Left lung (tissue), 10 donors: ENCODE results near the gene ERC2. TPM values are rescaled to one million over a fixed set of nuclear protein-coding genes. Genes with fewer than 3 reads are reported as not detected.

ENCODE experiments used
- ATAC-seq: fragments of 200-7000 bp; cut with Tn5 transposase; one replicate; pipeline ENCODE4 v1.9.1; 2020; ENCODE audit warnings: moderate library complexity
- DNase-seq, 4 donors: peaks; one replicate each; pipeline ENCODE4 v3.0.0-alpha.2; 2013 to 2020
- H3K27ac ChIP-seq, 2 donors: fragments of 200-600 bp; sonication (generic) in 1 of 2; one replicate each; pipeline versions ENCODE4 v1.5.0 to v1.8.0; 2020 to 2021
- H3K27me3 ChIP-seq, 2 donors: fragments of 200-600 bp; sonication (generic) in 1 of 2; one replicate each; pipeline versions ENCODE4 v1.5.0 to v1.8.0; 2020 to 2021
- H3K36me3 ChIP-seq, 2 donors: fragments of 200-600 bp; sonication (generic) in 1 of 2; one replicate each; pipeline versions ENCODE4 v1.5.0 to v1.8.0; 2020 to 2021
- H3K4me1 ChIP-seq, 2 donors: fragments of 200-600 bp; one replicate each; pipeline ENCODE4 v1.8.0; 2021
- H3K4me3 ChIP-seq, 2 donors: fragments of 200-600 bp; sonication (generic) in 1 of 2; one replicate each; pipeline versions ENCODE4 v1.5.0 to v1.8.0; 2020 to 2021; ENCODE audit warnings: mild to moderate bottlenecking in 1 of 2
- H3K9me3 ChIP-seq, 2 donors: fragments of 200-600 bp; sonication (generic) in 1 of 2; one replicate each; pipeline versions ENCODE4 v1.5.0 to v1.8.0; 2020 to 2021
- intact Hi-C, 2 donors: fragments of 100-400 bp; cut with DNase I; formaldehyde crosslinking; loops; one replicate each; pipeline versions ENCODE4 v1.11.2 to v1.14.2; 2022
- polyA plus RNA-seq, 6 donors: library from polyadenylated mRNA; unstranded; fragments of 120-200 nt; gene quantifications; one replicate each; pipeline ENCODE4 v1.2.1, GENCODE V29; 2013; ENCODE audit not compliant: insufficient read length in 6 of 6
- total RNA-seq, 2 donors: library from RNA; stranded (reverse); fragmentation: NEBNext Ultra II Directional; extraction: Animal tissue kit (Norgen Biotek cat#: 25700); gene quantifications; one replicate each; pipeline ENCODE4 v1.2.1, GENCODE V29; 2021
- TF ChIP-seq, protein P1 (sequence below), 2 donors: fragments of 200-600 bp; sonication (generic) in 1 of 2; IDR thresholded peaks; one replicate each; pipeline versions ENCODE4 v1.5.0 to v1.8.0; 2021; ENCODE audit warnings: antibody characterized with exemption in 2 of 2
- donor health status: DM: no; HTN: yes; CAD: no.
- donor health status: DM: no; HTN: no; CAD: no.

The ERC2 gene
- total and polyA plus RNA-seq, 8 donors = 1.6 to 3.3 (median 2.1) TPM

DNA sequence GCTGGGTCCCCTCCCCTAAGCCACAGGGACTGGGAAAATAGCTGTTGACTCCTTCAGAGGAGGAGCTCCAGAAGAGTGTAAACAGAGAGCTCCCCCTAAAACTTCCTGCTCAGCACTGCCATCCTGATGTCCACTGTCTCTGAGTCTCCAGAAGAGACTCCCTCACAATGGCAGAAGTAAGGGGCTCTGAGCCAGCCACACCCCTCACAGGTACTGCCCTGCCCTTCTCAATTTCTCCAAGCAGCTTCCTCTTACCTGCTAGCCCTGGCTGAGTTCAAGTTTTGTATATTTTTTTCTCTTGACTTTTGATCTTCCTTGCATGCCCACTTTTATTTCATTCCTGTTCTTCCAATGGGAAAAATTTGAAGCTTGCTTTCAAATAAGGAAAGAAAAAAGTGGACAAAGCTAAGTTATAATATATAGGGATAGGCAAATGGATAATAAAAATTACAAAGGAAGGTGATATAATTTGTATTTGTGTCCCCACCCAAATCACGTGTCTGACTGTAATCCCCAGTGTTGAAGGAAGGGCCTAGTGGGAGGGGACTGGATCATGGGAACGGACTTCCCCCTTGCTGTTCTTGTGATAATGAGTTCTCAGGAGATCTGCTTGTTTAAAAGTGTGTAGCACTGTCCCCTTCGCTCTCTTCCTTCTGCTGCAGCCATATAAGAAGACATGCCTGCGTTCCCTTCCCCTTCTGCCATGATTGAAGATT lies 539.0 kb downstream of the ERC2 start:
- Histone ChIP-seq H3K9me3 (peaks cover 0 to 3% of the 10 kb centered on the region in 2 donors), H3K27me3 (no peaks in the 10 kb centered on the region), H3K4me3 (no peak overlapping the region), H3K36me3 (no peaks in the 10 kb centered on the region), H3K27ac (no peak overlapping the region), H3K4me1 (no peaks in the 10 kb centered on the region)
- DNase-seq (no peak), ATAC-seq (no peak)
- TF ChIP-seq, protein P1, sequence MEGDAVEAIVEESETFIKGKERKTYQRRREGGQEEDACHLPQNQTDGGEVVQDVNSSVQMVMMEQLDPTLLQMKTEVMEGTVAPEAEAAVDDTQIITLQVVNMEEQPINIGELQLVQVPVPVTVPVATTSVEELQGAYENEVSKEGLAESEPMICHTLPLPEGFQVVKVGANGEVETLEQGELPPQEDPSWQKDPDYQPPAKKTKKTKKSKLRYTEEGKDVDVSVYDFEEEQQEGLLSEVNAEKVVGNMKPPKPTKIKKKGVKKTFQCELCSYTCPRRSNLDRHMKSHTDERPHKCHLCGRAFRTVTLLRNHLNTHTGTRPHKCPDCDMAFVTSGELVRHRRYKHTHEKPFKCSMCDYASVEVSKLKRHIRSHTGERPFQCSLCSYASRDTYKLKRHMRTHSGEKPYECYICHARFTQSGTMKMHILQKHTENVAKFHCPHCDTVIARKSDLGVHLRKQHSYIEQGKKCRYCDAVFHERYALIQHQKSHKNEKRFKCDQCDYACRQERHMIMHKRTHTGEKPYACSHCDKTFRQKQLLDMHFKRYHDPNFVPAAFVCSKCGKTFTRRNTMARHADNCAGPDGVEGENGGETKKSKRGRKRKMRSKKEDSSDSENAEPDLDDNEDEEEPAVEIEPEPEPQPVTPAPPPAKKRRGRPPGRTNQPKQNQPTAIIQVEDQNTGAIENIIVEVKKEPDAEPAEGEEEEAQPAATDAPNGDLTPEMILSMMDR (IDR thresholded peaks at IDR 0.05) = no peak
- intact Hi-C loops = no loop called here

DNA sequence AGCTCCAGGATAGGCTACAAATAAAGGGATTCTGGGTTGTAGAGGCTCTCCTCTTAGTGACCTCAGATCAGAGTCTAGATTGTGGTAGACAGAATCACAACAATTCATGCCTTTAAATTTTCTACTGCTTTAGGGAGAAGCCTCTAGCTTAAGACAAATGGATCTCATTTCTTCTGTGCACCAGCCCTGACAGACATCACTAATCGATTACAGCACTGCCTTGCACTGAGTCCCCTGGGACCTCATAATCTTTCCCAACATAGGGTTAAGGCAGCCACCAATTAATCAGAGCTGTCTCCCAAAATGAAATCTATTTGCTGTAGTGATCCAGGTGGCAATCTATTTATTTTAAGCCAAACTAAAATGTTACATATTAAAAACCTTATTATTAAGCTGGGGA lies 544.6 kb downstream of the ERC2 start:
- H3K4me3 ChIP-seq = no peak overlapping the region
- no peaks in the 10 kb centered on the region for H3K9me3 ChIP-seq
- ATAC-seq (no peak), DNase-seq (no peak)
- H3K36me3 ChIP-seq = no peaks in the 10 kb centered on the region
- intact Hi-C loops = no loop called here
- TF ChIP-seq, protein P1 (IDR thresholded peaks at IDR 0.05) = no peak
- H3K4me1 ChIP-seq = no peaks in the 10 kb centered on the region
- no peak overlapping the region for H3K27ac ChIP-seq
- H3K27me3 ChIP-seq = no peaks in the 10 kb centered on the region

DNA sequence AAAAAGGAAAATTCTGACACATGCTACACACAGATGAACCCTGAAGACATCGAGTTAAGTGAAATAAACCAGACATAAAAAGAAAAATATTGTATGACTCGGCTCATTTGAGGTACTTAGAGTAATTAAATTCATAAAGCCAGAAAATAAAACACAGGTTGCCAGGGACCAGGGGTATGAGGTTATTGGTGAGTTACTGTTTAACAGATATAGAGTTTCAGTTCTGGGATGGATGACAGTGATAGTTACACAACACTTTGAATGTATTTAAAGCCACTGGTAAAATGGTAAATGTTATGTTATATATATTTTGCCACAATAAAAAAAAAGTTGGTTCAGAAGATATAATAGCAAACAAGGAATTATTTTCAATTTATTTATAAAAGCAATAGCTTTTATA lies 545.1 kb downstream of the ERC2 start:
- H3K9me3 ChIP-seq = no peaks in the 10 kb centered on the region
- H3K36me3 ChIP-seq = no peaks in the 10 kb centered on the region
- H3K4me3 ChIP-seq = no peak overlapping the region
- H3K4me1 ChIP-seq = no peaks in the 10 kb centered on the region
- no peak for ATAC-seq
- no peaks in the 10 kb centered on the region for H3K27me3 ChIP-seq
- TF ChIP-seq, protein P1 (IDR thresholded peaks at IDR 0.05) = no peak
- no peak for DNase-seq
- no peak overlapping the region for H3K27ac ChIP-seq
- intact Hi-C loops = no loop called here

DNA sequence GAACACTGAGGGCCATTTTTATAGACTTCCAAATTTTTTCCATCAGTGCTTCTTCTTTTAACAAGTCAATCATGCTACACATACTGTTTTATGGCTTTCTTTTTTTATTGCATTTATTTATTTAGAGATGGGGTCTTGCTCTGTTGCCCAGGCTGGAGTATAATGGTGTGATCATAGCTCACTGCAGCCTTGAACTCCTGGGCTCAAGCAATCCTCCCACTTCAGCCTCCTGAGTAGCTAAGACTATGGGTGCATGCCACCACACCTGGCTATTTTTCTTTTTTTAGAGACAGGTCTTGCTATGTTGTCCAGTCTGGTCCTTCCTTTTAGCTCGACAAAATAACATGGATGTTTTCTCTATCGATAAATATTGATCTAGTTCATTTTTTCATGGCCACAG lies 555.4 kb downstream of the ERC2 start:
- no peaks in the 10 kb centered on the region for H3K36me3 ChIP-seq
- H3K4me3 ChIP-seq = no peak overlapping the region
- H3K4me1 ChIP-seq = no peaks in the 10 kb centered on the region
- H3K27ac ChIP-seq = no peak overlapping the region
- DNase-seq (no peak), ATAC-seq (no peak)
- H3K27me3 ChIP-seq = no peaks in the 10 kb centered on the region
- intact Hi-C loops = no loop called here
- no peaks in the 10 kb centered on the region for H3K9me3 ChIP-seq
- TF ChIP-seq, protein P1 (IDR thresholded peaks at IDR 0.05) = no peak

DNA sequence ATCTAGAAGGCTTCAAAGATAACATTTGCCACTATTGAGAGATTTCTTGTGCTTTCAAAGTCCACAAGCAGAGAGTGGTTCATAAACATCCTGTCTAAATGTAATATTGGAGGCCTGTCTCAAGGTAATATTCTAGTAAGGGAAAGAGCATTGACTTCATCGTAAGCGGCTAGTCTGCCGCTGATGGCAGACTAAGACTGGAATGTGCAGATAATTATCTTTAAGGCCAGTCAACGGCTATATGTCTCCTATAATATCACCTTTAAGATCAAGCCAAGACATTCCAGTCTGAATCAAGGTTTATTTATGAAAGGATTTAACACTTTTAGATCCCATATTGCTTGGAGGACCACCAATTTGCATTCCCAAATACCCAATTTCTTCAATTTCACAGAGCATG lies 557.0 kb downstream of the ERC2 start:
- no peaks in the 10 kb centered on the region for H3K4me1 ChIP-seq
- intact Hi-C loops = no loop called here
- H3K27ac ChIP-seq = no peak overlapping the region
- no peak for ATAC-seq
- DNase-seq = no peak
- H3K27me3 ChIP-seq = no peaks in the 10 kb centered on the region
- no peak overlapping the region for H3K4me3 ChIP-seq
- H3K9me3 ChIP-seq = no peaks in the 10 kb centered on the region
- H3K36me3 ChIP-seq = no peaks in the 10 kb centered on the region
- TF ChIP-seq, protein P1 (IDR thresholded peaks at IDR 0.05) = no peak
